OCI-LY3 (cell line): ENCODE measurements around the gene MCHR2.

ENCODE experiments used
- CTCF ChIP-seq: fragments of 200-600, 300-600 bp; sonication (generic); IDR thresholded peaks from 2 replicates; pipeline ENCODE4 v1.5.1; 2014; ENCODE audit warnings: antibody characterized with exemption, low read length, low read depth
- EZH2phosphoT487 ChIP-seq: fragments of 200-600 bp; shearing (Covaris generic); IDR thresholded peaks from 2 replicates; pipeline ENCODE4 v1.6.1; 2018; ENCODE audit warnings: antibody characterized with exemption, mixed run types, low read depth

DNA sequence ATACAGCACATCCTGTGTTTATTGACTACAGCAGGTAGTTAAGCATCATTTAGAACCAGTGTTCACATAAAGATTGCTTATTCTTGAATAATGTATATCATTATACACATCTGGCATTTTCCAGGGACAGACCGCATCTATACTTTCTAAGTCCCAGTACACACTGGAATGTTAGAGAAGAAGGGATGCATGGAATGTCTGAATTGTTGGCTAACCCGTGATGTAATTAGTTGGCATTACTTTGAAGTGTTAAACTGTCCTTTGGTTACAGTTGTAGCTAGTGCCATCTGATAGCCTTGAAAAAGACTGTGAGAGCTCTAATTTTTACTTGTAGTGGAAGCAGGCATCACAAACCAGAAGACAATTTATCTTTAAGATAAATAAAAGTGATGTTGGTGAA, 29.8 kb upstream of the MCHR2 start:
- TF ChIP-seq CTCF (no peak), EZH2phosphoT487 (no peak)
